Germinal center (tissue), 1 donor: ENCODE results near the gene DYRK1A.

Experiments
- DNase-seq: peaks from one replicate; pipeline ENCODE4 v3.0.0; 2012; ENCODE audit warnings: mixed read lengths, low spot score

DYRK1A gene

GRCh38 chr21:37550618-37551330, 184.2 kb downstream of the DYRK1A start:
- DNase-seq = no peak

GRCh38 chr21:37551331-37551992, 184.9 kb downstream of the DYRK1A start:
- no peak for DNase-seq

GRCh38 chr21:37551993-37552355, 185.4 kb downstream of the DYRK1A start:
- no peak for DNase-seq

GRCh38 chr21:37552496-37553029, 186.0 kb downstream of the DYRK1A start:
- DNase-seq = no peak

DNA sequence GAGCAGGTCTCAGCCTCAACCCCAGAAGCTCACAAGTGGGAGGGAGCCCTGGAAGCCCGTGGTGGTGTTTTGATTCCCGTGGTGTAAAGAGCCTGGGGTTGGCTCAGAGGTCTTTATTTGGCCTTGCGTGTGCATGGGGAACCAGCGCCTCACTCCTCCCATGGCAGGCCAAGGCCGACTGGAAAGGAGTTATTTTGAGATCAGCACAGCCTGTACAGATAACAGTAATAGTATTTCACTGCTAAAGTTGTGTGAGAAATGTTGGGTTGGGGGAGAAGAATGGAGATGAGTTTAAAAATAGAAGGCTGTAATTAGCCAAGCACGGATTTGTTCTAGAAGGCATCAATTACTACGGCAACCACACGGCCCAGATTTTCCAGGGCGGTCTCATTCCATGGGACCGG, 186.5 kb downstream of the DYRK1A start:
- no peak for DNase-seq

GRCh38 chr21:37554661-37555379, 188.2 kb downstream of the DYRK1A start:
- no peak for DNase-seq

- no peak for DNase-seq
Measured at GRCh38 chr21:37555672-37556261, 189.2 kb downstream of the DYRK1A start.

DNA sequence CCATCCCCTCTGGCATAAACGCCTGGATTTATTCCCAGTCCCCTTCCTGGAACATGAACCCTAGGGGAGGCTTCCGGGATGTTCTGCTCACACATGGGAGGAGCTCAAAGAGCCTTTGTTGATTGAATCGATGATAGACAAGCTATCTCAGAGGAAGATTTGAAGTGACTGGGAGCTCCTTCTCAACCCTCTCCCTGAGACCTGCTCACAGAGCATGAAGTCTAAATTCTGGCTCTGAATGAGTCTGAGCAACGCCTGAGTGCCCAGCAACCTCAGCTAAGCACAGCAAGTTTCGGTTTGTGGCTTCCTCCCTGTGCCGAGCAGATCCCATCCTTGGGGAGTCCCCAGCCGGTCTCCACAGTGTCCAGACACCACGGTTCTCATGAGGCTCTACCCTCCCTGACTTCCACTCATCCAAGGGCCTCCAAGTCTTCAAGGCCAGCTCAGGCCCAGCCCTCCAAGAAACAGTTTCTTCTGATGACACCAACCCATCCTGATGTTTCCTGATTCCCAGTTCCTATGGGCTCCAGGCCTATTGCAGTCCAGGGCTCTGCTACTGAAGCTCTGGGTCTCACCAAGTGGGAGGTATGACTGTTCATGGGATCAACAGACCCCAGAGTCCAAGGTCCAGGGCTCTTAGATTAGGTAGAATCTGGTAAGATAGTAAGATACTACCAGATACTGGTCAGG, 190.8 kb downstream of the DYRK1A start:
- DNase-seq = peak; percentile 33

DNA sequence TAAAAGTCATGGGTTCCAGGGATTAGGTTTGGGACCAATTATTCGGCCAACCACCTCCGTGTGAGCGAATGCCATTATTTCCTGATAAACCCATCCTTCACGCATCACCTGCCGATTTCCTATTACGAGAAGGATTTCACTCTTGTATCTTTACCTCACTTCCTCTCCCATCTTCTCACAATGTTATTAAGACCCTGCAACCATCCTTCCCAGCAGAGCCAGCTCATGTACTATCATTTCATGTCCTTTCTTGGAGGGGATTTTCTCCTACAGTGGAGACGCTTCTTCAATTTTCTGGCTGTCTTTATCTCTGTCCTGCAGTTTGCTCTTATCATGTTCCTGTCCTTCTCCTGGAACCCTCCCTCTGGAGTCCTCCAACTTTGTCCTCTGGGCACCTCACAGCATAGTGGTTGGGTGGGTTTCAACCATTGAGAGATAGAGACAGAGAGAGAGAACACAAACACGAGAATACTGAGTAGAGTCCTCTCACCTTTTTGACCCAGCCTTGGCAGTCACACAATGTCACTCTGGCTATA, 192.2 kb downstream of the DYRK1A start:
- DNase-seq = no peak

- DNase-seq = no peak
Measured at GRCh38 chr21:37560385-37560784, 193.8 kb downstream of the DYRK1A start.

DNA sequence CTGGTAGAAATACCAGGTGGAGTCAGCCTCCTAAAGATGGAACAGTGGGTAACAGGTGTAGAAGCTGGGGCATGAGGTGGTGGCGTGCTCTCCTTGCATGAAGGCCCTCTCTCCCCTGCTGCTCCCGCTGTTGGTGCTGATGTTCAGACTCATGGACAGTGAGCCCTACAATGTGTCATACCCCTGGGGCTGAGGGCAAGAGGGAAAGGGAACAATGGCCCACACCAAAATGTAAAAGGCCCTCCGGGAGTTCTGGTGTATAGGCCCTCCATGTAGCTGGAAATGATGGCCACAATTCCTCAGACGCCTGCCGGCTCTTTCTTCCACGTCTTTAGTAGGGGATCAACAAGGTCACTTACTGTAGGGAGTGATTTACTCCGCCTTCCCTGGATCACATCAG, 194.9 kb downstream of the DYRK1A start:
- no peak for DNase-seq

GRCh38 chr21:37561941-37562919, 195.7 kb downstream of the DYRK1A start:
- DNase-seq = no peak

DNA sequence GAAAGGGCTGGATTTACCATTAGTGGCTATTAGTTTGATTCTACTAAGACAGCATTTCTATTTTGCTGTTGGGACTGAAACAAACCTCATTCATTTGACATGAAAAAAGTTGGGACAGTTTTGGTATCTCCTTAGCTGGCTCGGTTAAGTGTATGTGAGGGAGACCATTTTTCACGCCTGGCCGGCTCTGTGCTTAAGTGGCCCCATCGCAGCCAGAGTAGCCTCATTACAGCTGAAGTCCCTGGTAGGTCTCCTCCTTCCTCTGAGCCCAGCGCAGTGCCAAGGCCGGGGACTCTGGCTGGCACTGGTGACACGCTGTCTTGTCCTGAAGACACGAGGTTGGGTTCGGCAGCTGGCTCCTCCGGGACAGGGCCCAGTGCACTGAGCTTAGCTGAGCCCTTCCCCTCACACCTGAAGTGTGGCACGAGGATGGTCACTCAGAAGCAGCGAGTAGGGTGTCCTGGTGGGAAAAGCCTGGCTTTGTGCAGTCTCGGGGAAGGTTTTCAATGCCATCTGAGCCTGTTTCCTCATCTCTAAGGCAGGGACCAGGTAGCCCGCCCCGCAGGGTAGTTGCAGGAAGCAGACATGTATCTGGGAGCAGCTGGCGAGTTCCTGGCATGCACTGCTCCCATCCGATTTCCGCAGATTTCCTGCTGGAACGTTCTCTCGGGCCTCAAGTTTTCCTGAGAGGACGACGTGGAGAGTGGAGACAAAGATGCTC, 196.5 kb downstream of the DYRK1A start:
- peak; percentile 22 for DNase-seq

DNA sequence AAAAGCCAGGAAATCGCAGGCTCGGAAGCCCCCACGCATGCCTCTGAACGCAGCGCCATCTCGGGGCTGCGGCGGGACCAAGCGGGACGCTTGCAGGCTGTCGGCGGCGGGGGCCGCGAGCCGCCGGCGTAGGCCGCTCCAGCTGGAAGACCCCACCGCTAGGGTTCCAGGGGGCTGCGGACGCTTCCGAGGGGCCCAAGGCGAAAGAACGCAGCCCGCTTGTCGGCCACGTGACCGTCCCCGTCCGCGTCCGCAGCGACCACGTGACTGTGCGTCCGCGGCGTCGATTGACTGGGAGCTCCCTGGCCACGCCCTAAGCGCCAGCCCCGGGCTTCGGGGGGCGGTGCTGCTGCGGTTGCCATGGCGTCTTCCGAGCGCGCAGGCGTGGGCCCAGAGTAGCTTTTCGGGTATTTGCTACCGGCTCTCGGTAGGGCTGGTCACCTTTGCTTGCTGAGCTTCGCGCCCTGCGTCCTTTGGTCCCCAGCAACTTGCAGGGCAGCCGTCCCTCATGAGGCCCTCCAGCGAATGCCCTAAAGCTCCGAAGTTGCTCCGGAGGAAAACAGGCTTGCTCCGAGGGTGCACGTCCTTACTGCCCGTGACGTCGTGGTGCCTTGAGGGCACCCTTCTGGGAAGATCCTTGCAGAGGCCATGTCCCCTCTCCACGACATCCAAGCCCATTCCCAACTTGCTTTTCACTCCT, 197.2 kb downstream of the DYRK1A start:
- peak; percentile 94 for DNase-seq

- DNase-seq = peak; percentile 41
Measured at GRCh38 chr21:37564341-37564923, 197.9 kb downstream of the DYRK1A start.

- DNase-seq = no peak
Measured at GRCh38 chr21:37564924-37565529, 198.5 kb downstream of the DYRK1A start.

GRCh38 chr21:37565530-37566223, 199.1 kb downstream of the DYRK1A start:
- no peak for DNase-seq
